Neural progenitor cell (in vitro differentiated cells): ENCODE measurements around the gene ZNF586.

Source experiments
- CTCF ChIP-seq: fragments of 200-600 bp; sonication (generic); IDR thresholded peaks from 2 replicates; pipeline ENCODE4 v1.5.1; 2017; ENCODE audit warnings: antibody characterized with exemption, mild to moderate bottlenecking
- EZH2 ChIP-seq: fragments of 200-600 bp; sonication (generic); IDR thresholded peaks from 2 replicates; pipeline ENCODE4 v1.6.1; 2017; ENCODE audit warnings: antibody characterized with exemption, mild to moderate bottlenecking, moderate library complexity
- EZH2phosphoT487 ChIP-seq: fragments of 200-600 bp; sonication (generic); IDR thresholded peaks from 2 replicates; pipeline ENCODE4 v1.6.1; 2017; ENCODE audit warnings: antibody characterized with exemption

DNA sequence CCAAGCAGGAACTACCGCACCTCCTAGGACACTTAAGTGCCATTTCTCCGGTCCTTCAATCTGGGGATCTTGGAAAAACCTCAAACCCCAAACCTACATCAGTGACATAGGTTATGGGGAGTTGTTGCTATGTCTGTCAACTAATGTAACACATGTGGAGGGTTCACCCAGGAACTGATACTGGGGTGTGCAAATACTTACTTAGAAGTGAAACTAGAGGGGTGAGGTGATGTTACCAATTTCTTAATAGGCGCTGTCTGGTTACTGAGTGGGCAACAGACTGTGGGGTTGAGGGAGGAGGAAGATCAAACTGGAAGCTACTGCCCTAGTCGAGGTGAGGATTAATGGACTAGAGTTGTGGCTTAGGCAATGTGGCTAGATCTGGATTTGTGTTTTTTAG is 1.9 kb downstream of the ZNF586 start:
- TF ChIP-seq CTCF, result no peak
- no peak for TF ChIP-seq EZH2
- TF ChIP-seq EZH2phosphoT487, result no peak
